Muscle of back (tissue), 11 donors: ENCODE results near the gene ETS2. TPM values are rescaled to one million over a fixed set of nuclear protein-coding genes. Genes with fewer than 3 reads are reported as not detected.

Experiments used
- DNase-seq, 3 donors: peaks; one replicate each; pipeline versions ENCODE4 v3.0.0 to v3.0.0-alpha.2; 2013
- polyA plus RNA-seq, 10 donors: library from polyadenylated mRNA; unstranded; fragments of 120-200 nt; gene quantifications; one replicate each; pipeline ENCODE4 v1.2.1, GENCODE V29; 2013; ENCODE audit not compliant: insufficient read length in 10 of 10

ETS2 gene
- polyA plus RNA-seq, 10 donors = 20.7 to 41.8 (median 30.1) TPM

GRCh38 chr21:38775733-38776132 lies 30.0 kb upstream of the ETS2 start:
- DNase-seq = no peak

GRCh38 chr21:38777015-38777414 lies 28.7 kb upstream of the ETS2 start:
- DNase-seq = no peak

- no peak for DNase-seq
These were observed 28.2 kb upstream of the ETS2 start for GRCh38 chr21:38777531-38777930.

GRCh38 chr21:38780879-38781278 lies 24.9 kb upstream of the ETS2 start:
- DNase-seq = no peak

DNA sequence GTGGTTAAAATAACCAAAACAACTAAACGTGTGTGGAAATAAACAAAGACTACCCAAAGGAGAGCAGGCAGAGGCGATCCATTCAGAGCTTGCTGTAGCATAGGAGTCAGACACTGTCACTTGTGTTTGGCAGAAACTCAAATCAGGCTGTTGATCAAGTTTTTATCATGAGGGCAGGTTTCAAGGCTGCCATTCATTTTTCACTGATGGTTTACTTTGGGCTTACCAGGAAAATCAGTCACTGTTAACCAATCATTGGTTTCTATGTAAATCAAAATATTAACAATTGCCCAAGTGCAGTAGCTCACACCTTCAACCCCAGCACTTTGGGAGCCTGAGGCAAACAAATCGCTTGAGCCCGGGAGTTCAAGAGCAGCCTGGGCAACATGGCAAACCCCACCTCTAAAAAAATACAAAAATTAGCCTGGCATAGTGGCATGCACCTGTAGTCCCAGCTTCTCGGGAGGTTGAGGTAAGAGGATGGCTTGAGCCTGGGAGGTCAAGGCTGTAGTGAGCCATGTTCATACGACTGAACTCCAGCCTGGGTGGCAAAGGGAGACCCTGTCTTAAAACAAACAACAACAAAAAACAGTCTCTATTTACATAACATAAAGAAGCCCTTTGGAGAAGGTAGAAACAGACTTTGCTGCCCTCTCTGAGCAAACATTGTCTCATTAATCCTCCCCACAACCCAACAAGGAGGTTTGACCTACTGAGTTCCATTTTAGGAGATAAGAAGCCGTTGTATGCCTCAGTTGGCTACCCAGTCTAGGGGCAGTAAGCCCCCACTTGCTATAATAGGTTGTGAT lies 21.1 kb upstream of the ETS2 start:
- no peak for DNase-seq

DNA sequence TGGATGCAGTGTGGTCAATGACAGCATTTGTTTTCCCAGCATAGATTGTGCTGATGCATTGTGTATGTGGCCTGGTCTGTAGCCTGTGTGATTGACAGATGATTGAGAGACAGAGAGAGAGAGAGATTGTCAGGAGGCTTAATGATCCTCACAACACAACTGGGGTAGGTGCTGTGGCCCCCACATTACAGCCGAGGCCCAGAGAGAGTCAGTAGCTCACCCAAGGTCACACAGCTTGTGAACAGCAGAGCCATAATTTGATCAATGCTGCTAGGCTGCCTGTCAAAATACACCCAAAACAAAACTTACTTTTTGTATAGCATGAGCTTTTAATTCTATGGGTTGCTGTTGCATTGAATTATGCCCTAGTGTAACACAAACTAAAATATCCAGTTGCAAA lies 20.2 kb upstream of the ETS2 start:
- no peak for DNase-seq

- no peak for DNase-seq
These were observed 18.7 kb upstream of the ETS2 start for GRCh38 chr21:38787016-38787415.

DNA sequence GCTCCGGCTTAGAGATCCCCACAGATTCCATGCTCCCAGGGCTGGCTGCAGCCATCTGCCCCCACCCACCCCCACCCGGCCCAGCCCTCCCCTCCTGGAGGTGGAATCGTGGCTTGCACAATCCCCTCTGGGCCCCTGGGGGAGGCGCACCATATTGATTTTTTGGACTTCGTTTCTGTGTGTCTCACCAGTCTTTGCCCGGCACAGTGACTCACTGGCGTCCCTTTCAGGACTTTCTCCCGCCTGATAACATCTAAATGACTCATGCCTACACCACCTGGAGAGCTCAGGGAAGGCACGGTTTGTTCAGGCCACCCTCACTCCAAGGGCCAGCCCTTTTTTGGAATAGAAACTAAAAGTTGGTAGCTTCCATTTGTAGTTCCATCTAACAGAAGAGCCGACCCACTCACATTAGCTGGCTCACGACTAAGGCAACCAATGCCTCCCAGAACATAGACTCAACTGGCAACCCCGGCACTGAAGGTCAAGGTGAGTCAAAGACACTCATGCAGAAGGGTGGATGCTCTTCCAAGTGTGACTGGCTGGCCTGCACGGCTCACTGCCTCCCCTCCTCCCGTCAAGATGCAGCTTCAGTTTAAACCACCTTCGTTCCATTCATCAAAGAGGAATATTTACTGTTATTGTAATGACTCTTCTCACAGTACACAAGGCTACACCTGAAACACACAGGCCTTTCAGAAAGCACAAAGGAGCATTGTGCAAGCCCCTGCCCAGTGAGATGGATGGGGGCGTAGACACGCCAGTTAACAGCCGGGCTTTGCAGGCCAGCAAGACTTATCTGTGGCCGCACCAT lies 18.1 kb upstream of the ETS2 start:
- no peak for DNase-seq

GRCh38 chr21:38788275-38788905 lies 17.3 kb upstream of the ETS2 start:
- DNase-seq = peak in 1 of 3 donors; percentile 55

DNA sequence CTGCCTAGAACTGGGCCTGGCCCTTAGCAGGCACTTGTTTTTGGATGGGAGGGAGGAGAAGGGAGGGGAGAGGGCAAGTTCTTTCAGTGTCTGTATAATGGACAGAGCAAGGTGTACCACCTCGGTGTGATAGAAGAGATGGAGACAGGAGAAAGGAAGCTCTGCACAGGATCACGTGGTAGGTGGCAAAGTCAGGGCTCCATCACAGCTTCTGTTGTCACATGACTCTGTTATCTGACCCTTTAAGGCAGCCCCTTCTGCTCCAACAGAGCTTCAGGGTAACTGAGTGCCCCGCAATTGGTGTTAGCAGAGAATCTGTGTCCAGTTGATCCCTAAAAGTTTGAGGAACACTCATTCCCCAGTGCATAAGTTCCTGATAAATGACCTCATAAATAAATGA lies 16.5 kb upstream of the ETS2 start:
- DNase-seq = no peak

DNA sequence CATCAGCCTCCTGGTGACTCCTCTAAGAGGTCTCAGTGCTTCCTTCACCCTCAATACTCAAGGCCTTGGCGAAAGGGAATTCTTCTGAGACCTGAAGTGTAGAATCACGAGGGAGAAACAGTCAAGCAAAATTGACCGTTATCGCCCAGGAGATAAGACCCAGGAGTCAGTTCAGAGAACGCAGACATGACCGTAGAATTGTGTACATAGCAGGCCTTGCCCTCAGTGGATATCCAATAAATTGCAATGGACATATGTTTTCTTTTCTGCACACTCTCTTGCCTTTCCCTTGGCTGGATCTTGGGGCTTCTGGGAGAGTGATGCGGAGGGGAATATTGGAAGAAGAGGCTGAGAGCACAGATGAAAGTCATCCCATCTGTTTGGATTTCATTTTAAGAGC lies 15.7 kb upstream of the ETS2 start:
- peak in 1 of 3 donors; percentile 39 for DNase-seq

- DNase-seq = peak in 1 of 3 donors; percentile 37
These were observed 14.8 kb upstream of the ETS2 start for GRCh38 chr21:38790961-38791360.

DNA sequence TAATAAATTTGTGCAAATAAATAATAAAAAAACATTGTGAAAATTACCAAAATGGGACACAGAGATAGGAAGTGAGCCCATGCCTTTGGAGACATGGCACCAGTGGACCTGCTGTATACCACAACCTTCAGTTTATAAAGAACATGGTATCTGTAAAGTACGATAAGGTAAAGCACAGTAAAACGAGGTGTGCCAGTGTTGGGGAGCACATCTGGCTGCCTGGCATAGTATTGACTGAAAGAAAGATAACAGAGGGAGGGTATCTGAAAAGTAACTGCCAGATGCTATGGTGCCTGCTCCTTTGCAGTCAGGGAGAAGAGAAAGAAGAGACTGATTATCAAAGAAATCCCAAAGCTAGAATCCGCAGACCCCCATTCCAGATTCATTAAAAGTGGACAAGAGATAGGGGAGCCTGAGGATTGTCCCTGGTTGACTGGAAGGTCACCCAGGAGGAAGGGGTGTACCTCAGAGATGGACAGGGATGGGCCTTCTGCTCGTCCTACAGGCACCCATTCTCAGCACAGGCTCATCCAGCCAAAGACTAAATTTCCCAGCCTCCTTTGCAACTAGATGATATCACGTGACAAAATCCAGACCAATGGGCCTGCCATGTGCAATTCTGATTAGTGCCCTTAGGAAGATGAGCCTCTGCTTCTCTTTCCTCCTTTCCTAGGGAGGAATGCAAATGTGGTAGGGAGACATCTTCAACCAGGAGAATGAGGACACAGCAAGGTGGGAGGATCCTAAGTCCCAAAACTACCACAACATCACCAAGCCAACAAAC lies 12.9 kb upstream of the ETS2 start:
- no peak for DNase-seq

DNA sequence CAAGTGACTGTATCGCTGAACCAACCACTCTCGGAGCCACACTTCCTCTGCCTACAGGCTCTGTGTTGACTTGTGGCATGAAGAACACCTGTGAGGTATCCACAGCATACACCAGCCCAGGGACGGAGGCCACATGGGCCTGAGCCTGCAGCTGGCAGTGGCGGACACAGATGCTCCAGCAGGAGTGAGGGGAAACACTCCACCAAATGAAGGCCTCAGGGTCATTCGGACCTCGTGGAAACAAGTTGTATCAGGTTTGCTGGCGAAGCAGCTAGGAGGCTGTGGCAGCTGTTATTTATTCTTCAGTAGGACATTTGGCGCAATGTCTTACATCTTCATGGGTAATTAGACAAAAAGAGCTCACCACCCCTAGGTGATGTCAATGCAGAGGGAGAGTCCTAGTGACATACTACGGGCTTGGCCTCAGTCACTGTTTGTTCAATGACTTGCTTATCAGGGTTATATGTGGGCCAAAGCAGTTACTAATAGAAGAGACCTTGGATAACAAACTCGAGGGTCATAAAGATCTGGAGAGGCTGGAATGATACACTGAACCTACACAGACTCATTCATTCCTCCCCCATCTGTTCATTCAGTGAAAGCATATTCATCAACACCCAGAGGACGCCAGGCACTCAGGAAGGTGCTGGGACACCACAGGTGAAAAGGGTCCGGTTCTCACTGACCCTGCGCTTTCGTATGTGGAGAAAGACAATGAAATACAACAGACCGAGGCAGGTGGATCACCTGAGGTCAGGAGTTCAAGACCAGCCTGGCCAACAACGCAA lies 11.6 kb upstream of the ETS2 start:
- no peak for DNase-seq

- DNase-seq = no peak
These were observed 10.8 kb upstream of the ETS2 start for GRCh38 chr21:38794978-38795377.

DNA sequence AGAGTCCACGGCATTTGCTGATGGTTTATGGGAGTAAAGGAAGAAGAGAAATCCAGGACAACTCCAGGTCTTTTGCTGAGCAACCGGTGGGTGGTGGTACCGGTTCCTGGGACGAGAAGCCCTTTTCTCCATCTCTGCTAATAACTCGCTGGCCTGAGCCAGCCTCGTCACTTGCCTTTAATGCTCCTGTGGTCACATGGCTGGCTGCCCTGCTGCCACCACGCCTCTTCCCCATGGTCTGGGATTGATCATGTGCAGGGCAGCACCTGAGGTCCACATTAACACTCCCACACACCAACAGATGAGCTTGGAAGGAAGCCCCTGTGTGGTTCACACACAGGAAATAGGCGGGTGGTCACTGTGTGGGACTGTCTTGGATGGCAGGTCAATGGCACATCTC lies 10.3 kb upstream of the ETS2 start:
- DNase-seq = no peak

DNA sequence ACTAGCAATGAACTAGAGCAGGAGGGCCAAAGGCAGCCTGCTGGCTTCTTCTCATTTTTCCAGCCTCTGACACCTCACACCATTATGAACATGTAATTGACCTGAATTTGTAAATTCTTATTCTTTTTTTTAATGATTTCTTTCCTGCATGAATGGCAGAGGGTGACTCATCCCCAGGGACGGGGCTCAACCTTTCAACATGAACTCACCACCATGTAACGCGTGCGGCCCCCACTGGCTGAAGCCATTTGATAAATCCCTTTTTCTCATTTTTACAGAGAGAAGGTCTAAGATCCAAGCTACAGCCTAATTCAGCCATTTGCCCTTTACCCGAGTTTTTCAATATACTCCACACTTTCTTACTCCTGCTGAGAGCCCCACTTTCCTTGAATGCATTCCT lies 9.3 kb upstream of the ETS2 start:
- DNase-seq = no peak

GRCh38 chr21:38797470-38797869 lies 8.3 kb upstream of the ETS2 start:
- no peak for DNase-seq

- DNase-seq = no peak
These were observed 7.6 kb upstream of the ETS2 start for GRCh38 chr21:38798081-38798480.

- no peak for DNase-seq
These were observed 7.2 kb upstream of the ETS2 start for GRCh38 chr21:38798481-38798882.
